Epithelial cell of prostate (primary cell): ENCODE results near the gene MVB12B.

Experiments used
- DNase-seq: peaks from one replicate; pipeline ENCODE4 v3.0.0-alpha.2; 2011; ENCODE audit warnings: low read depth, low spot score
- H3K27ac ChIP-seq: fragments of 450-650 bp; 2 replicates; pipeline ENCODE4 v1.5.1; 2017; ENCODE audit warnings: mild to moderate bottlenecking

Gene MVB12B

DNA sequence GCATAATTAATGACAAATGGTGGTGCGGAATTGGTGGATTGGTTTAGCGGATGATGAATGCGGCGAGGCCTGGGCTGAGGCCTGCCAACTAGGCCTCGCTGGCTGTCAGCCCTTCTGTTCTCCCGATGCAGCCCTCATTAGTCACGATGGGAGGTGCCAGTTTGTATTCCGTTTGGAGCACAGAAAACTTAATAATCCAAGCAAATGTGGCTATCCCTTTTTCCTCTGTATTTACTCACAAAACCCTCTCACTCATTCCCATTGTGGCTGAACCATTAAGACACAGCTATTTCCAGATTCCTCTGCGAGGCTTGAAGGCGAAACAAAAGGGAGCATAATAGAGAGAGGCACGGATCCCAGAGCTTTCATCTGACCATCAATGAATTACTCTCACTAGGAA, 114.3 kb downstream of the MVB12B start:
- no peak for DNase-seq
- H3K27ac ChIP-seq = no peak overlapping the region

DNA sequence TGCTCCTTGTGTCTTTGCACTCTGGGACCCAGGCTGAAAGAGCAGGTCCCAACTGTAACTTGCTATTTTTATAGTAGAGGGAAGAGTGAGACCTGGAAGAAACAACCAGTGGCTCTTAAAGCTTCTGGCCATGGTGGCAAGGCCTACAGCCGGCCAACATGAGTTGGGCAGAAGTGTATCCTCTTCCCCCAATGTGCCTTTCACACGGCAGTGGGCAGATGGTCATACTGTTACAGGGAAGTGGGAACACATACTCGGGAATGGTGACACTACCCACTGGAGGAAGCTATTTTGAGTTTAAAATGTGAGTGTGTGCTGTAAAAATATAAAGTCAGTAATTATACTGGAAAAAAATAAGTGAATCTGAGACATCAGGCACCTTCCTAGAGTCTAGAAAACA, 116.0 kb downstream of the MVB12B start:
- H3K27ac ChIP-seq = no peak overlapping the region
- DNase-seq = no peak

DNA sequence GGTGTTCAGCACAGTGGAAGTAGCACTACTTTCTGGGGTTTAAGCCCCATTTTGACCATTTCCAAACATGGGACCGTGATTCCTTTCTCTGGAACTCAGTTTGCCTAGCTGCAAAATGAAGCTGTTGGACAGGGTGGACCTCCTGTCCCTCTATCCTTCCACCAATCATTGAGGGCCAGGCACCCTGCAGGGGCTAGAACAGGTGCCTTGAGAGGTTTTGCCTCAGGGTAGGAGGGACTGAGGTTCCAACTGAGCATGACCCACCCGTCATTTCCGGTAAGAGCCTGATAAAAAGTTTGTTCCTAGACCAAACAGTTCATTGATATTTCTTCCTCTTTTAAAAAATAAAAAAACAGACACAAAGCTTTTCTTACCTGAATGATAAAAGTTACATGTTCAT, 116.5 kb downstream of the MVB12B start:
- no peak for DNase-seq
- no peak overlapping the region for H3K27ac ChIP-seq

DNA sequence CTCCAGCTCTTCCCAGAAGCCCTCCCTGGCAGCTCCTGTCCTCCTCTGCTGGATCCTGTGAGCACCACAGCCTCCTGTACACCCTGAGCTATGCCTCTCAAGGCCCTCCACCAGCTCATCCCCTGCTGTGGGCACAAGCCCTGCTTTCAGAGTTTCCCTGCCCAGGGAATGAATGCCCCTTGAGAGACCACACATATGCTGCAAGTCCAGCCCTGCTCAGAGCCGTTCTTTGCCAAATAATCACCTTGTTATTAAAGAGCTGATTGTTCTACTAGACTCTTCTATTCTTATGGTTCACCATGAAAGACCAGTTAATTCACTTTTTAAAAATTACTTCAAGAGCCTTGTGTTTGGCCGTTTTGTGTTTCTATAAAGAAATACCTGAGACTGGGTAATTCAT, 121.5 kb downstream of the MVB12B start:
- DNase-seq = no peak
- H3K27ac ChIP-seq = no peak overlapping the region

DNA sequence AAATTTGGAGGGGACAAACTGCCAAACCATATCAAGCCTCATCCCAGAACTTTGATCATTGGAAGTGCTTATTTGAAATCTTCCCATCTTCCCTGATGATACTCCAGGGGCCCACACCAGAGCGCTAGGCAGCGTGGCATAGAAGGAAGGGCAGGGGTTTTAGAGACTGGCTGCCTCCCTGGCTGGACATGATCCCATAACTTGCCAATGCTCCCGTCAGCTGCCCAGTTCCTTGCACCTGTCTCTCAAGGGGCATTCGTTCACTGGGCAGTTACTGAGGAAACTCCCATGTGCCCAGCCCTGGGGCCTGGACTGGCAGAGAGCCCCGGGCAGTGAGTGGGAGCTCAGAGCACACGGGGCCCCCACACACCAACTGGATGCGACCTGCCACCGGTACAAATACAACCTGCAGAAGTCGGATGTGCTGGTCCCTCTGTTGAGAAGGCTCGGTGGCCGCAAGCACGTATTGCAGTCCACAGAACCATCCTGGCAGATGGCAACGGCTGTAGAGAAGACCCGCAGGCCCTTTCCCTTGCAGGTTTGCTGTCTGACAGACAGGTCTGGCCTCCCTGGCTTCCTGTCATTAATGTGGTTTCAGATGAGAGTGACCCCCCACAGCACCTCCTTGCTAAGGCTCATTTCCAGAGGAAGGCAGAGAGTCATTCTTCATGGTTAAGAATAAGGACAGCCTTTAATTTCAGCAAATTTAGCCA, 122.4 kb downstream of the MVB12B start:
- DNase-seq = no peak
- H3K27ac ChIP-seq = no peak overlapping the region

DNA sequence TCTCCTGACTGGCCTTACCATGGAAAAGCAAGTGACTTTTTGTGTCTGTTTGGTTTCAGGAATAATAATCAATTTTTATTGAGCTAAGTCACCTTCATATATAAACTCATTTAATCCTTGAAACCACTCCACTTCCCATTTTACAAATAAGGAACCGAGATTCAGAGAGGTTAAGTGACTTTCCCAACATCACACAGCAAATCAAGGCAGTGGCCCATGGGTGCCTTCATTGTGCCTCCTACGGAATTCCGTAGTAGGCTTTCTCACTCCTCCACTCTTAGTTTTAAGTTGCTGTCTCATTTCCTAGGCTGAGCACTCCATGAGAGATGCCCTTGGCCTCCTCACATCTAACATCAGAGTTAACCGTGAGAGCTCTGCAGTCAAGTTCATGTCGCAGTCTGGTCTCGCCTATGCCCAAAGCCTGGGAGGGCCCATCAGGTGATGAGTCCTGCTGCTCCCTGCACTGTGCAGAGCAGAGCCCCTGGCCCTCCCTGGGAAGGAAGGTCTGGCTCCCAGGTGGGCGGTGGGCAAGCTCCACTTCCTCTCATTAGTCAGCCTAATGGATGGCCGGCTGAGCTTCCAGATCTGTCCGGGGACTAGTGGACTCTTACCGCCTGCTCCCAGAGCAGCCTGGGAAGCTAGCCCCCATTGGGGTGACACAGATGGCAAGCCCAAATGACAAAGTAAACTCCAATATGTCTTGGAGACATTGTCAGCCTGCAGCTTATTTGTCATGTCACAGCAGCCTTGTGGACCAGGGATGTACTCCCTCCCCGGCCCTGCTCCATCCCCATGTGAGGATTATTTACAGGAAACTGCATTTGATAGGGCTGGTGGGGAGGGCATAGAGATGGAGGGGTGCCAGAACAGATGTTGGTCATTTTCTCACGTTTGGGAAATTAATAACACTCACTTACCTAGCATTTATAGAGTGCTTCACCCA, 123.4 kb downstream of the MVB12B start:
- no peak overlapping the region for H3K27ac ChIP-seq
- no peak for DNase-seq

DNA sequence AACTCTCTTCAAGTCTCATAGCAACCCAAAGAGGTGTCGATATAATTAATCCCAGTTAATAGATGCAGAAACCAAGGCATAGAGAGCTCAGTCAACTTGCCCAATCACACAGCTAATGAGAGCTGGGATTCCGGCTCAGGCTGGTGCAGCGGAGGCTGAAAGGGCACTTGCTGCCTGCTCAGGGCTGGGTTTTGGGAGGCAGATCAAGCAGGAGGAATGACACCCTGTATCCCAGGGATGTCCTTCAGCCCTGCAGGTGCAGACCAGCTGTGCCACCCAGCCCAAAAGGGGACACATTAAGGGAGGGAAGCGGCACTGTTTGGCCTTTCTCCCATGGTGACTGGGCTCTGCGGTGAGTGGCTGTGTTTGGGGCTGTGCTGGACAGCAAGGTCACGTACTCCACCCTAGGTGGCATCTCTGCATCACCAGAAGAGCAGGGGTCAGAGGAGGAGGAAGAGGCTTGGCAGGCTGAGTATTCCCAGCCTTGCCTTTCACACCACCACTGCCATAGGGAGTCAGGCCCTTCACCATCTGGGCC, 124.1 kb downstream of the MVB12B start:
- DNase-seq = no peak
- no peak overlapping the region for H3K27ac ChIP-seq

DNA sequence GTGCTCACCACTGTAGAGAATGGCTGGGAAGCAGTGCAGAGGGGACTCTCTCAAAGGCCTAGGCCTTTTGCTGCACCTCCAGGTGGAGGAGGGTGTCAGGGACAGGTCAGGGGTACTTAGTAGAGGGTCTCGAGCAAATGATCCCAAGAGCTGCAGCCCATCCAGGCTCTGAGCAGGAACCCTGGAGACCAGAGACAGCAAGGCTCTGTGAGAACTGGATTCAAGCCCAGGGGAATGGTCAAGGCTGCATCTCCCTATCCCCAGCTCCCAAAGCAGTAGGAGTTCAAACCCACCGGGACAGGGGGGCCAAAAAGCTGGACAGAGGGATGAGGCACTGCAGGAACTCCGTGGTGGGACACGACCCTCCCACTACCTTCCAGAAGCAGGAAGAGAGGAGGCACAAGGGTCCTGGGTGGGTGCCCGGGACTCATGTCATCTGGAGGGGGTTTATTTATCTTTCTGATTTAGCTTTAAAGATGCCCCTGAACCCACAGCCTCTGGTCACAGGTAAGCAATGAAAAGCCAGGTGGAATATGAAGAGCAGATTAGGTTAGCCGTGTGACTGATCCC, 124.8 kb downstream of the MVB12B start:
- DNase-seq = no peak
- H3K27ac ChIP-seq = no peak overlapping the region

DNA sequence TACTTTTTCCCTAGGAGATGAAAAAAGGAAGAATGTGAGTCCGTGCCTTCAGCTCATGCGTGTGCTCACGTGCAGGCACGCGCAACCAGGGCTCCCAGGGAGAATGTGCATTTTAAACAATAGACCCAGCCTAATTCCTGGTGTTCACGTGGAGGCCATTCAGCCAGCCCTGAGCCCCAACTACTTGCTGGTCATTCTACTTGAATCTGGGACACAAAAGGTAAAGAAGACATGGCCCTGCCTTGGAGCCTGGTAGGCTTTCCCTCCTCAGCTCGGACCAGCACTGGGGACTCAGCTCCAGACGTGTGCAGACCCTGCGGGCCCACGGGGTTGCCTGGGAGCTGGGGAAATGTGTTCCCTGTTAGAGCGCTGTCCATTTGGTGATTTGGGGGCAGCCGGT, 125.5 kb downstream of the MVB12B start:
- no peak overlapping the region for H3K27ac ChIP-seq
- DNase-seq = no peak

DNA sequence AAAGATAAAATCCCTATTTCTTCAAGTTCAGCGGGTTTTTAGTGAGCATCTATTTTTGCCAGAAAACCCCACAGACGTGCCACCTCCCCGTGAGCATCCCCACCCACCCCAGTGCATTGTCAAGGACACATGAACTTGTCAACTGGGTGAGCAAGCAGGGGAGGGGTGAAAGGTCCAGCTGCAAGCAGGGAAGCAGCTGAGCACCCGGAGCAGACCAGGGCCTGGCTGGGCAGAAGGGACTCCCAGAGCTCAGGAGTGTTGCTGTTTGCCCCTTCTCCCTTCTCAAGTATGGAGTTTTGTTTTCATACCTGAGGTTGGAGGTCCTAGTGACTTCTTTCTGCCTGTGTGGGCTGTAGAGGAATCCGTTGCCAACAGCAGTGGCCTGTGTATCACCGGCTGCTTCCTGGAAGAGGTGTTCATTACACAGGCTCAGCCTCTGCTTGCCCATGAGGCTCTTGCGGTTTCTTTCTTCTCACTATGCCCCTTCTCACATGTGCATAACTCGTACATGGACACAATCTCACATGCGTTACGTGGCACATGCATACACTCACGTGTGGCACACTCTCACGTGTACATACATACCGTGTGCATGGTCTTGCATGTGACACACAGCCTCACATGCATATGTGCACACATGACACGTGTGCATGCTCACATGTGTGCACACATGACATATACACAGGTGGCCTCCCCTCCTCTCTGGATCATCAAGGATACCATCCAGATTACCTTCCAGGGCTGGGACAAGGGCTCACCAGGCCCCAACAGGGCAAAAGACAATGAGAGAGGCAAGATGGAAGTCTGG, 126.7 kb downstream of the MVB12B start:
- no peak for DNase-seq
- no peak overlapping the region for H3K27ac ChIP-seq

DNA sequence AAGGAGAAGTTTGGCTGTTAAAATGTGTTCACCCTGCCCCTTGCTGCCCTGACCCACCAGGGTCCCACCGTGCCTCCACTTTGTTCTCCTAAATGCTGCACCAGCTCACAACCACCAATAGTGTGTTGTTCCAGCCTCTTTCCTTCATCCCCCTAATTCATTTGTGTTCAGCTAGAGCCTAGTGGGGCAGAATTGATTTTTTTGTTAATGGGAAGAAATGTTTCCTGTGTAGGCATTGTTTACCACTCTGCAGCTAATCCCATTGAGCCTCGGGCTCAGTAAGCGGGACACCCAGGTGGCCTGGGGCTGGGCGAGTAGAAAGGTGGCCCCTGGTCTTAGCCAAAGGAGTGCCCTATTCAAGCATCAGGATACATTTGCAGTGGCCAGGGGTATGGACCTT, 127.6 kb downstream of the MVB12B start:
- no peak for DNase-seq

DNA sequence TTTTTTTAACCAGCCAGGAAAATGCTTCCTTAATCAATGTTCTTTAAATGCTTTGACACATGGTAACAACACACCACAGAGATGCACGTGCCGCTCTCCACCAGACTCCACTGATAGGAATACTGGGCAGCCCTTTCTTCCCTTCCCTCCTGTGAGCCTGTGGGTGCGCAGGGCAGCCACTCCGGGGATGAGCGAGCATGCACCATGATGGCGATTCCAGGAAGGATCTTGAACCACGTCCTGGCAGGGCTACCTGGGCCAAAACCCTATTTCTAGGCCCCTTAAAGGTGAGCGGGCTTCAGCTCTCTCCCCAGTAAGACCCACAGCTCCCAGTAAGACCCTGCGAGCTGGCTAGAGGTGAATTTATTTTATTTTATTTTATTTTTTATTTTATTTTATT, 128.2 kb downstream of the MVB12B start:
- DNase-seq = no peak
- no peak overlapping the region for H3K27ac ChIP-seq

More for the DNA sequence above, 127.6 kb downstream of the MVB12B start:
- no peak overlapping the region for H3K27ac ChIP-seq

DNA sequence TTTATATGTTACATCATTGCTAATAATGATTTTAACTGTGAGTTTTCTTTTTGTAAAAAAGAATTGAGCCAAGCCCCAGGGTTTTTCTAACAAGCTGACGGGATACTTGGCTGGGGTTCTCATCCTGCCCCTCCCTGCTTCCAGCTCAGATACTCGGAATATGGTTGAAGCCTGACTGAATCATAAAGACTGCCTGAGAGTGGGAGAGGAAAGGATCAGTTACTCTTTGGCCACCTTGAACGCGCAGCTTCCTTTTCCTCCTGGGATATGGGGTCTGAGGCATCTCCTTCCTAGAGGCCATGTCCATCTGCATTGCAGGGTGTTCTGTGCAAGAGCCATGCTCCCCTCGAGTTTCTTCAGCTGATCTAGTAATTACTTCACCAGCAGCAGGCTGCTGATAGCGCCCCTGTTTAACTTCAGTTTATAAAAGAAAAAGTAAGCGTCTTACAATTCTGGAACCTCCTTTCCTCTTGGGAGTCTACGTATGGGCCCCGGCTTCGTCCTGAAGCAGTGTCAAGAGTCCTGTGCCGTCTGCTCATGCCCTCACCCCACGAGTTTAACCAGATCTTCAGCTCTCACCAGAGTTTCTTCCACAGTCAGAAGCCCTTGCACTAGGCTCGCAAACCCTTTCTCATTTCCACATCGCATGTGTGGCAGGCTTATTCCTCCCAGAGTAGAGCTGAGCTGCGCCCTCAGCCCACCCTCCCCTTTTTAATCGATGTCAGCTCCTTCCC, 130.0 kb downstream of the MVB12B start:
- no peak overlapping the region for H3K27ac ChIP-seq
- no peak for DNase-seq

DNA sequence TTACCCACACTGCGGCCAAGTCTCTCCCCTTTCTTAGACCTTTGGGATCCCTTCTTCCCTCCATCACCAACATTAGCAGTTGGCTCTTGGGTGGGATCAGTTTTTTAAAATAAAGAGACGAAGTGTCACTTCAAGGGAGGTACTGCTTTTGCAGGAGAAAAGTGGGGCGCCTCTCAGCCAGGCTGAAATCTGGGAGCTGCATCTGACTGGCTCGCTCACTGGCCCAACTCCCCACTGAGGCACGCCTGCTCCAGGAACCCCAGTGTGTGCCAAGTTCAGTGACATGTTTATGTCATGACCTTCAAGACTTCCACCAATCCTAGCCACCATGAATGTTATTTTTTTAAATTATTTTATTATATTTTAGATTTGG, 130.5 kb downstream of the MVB12B start:
- no peak for DNase-seq
- H3K27ac ChIP-seq = no peak overlapping the region

DNA sequence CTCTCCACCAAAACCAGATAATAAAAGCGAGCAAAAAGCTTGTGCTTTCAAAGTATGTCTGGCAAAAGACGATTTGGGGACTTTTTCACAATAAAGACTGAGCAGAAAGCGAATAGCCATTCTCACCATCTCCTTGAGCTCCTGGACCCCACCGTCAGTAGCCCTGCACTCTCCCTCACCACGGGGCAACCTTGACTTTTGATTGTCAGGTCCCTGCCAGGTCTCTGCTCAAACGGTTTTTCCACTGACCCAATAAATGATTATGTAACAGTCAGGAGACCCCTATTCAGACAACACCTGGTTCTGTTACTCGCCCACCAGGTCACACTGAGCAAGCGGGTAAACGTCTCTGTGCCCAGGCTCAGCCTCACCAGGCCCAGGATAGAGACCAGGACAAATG, 131.3 kb downstream of the MVB12B start:
- no peak for DNase-seq
- H3K27ac ChIP-seq = no peak overlapping the region

DNA sequence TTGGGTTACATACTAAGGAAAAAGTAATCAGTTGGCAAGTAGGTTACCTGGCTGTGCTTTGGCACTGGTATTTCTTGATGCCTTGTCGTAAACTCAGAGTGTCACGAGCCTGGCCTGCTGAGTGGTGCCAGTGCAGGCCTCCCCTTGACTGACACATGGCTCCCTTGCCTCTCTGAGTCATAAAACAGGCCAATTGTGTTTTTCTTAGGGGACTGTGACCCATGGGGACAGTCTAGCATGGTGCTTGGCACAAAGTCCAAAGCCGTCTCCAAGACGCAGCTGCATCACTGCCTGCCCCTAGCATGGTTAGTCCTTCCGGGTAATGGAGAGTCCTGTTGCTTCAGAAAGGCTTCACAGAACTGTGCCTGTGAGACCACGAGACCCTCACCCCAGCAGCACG, 132.5 kb downstream of the MVB12B start:
- no peak for DNase-seq
- no peak overlapping the region for H3K27ac ChIP-seq

DNA sequence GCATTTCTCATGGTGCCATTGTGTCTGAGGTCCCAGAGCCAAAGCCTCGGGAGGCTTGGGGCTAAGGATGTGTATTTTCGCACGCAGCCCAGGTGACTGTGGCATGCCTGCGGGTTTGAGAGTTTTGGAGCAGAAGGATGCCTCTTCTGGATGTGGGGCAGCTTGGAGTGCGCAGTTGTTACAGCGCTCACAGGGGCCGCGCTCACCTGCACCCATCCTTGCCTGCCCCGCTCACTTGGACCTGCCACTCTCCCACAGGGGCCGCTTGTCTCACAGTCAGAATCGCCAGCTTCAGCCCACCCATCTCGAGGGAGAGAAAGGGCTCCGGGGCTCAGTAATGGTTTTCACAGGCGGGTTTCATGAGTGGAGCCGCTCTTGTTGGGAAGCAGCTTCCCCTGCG, 132.9 kb downstream of the MVB12B start:
- no peak overlapping the region for H3K27ac ChIP-seq
- no peak for DNase-seq

DNA sequence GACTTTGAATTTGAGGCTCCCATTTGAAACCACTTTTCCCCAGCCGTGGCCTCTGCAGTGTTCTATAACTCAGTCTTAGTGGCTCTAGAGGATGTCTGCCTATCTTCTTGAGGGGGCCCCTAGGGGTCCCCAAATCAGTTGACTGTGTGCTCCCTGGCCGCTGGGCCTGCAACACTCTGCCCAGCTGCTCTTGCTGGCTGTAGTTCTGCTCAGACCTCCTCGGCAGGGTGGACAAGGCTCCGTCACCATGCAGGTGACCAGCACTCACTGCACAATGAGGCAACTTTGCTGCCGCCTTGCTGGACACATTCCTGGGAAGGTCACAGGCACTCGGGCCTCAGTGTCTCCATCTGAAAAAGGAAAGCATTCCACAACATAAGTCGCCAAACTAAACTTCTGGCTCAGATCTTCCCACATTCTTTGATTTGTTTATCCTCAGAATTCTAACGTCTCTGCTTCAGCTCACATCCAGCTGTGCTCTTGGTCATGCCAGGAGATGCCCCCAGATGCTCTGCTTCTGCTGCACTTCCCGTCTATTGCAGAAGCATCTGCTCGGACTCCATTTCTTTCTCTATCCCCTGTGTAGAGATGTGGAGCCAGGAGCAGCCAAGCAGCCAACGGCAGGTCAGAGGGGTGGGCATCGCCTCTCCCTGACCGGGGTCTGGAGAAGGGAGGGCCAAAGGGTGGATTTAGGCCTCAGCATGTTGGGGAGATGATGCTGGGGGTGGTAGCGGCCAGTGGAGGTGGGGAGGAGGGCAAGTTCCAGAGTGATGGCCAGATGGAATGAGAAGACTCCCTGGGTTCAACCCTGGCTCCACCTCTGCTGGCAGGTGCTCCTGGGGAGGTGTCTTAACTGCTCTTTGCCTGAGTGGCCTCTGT, 133.6 kb downstream of the MVB12B start:
- DNase-seq = no peak
- no peak overlapping the region for H3K27ac ChIP-seq

DNA sequence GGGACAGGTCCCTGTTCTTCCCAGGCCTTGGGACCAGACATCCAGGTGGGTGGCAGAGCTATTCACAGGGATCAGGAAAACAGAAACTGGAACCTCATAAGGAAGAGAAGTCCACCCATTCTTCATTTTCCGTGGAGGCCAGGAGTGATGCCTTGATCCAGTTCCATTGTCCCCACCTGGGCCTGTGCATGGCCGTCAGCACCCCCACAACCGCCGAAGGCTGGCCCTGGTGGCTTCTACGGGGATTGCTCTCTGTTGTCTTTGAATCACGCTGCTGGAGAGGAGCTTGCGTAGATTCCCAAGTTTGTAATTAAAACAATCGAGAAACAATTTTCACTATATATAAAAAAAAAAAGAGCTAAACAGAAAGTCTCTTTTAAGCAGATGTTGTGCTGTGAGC, 134.4 kb downstream of the MVB12B start:
- DNase-seq = no peak
- no peak overlapping the region for H3K27ac ChIP-seq
